Prostate gland (tissue), 2 donors: ENCODE measurements around the gene PYGO1.

Experiments
- POLR2A ChIP-seq: fragments of 450-650 bp; IDR thresholded peaks from one replicate; pipeline ENCODE4 v1.6.1; 2016; ENCODE audit warnings: antibody characterized with exemption, mild to moderate bottlenecking
- POLR2AphosphoS5 ChIP-seq: sonication (generic); formaldehyde crosslinking; IDR thresholded peaks from one replicate; pipeline ENCODE4 v1.6.1; 2017; ENCODE audit warnings: antibody characterized with exemption
- TF ChIP-seq, protein P1 (sequence below), 4 experiments: fragments of 200-600 bp in 2 of 4; fragments of 450-650 bp in 2 of 4; sonication (generic) in 2 of 4; IDR thresholded peaks; 1 replicate in 3 of 4; 2 replicates in 1 of 4; pipeline ENCODE4 v1.5.1; 2016 to 2019; ENCODE audit warnings: antibody characterized with exemption in 4 of 4, mild to moderate bottlenecking in 2 of 4, moderate library complexity in 2 of 4

DNA sequence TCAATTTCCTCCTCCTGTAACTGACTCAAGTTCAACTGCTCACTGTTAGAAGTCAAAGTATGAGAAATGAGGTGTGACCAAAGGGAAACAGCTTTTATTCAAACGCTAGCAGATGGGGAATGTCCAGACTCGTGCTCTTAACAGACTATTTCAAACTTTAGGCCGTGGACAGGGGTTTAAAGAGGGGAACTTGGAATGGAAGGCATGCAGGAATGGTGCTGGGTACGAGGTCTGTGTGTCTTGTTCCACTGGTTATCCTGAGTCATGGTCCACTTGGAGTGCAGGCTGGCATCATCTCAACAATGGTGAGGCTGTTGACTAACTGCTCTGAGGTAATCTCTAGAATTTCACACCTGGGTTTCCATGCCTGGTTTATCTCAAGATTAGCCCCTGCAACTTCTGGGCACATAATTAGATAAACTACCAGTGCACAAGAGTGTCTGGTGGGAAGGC, 57.3 kb downstream of the PYGO1 start:
- TF ChIP-seq, protein P1, sequence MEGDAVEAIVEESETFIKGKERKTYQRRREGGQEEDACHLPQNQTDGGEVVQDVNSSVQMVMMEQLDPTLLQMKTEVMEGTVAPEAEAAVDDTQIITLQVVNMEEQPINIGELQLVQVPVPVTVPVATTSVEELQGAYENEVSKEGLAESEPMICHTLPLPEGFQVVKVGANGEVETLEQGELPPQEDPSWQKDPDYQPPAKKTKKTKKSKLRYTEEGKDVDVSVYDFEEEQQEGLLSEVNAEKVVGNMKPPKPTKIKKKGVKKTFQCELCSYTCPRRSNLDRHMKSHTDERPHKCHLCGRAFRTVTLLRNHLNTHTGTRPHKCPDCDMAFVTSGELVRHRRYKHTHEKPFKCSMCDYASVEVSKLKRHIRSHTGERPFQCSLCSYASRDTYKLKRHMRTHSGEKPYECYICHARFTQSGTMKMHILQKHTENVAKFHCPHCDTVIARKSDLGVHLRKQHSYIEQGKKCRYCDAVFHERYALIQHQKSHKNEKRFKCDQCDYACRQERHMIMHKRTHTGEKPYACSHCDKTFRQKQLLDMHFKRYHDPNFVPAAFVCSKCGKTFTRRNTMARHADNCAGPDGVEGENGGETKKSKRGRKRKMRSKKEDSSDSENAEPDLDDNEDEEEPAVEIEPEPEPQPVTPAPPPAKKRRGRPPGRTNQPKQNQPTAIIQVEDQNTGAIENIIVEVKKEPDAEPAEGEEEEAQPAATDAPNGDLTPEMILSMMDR (IDR thresholded peaks at IDR 0.05) = no peak
- no peak for TF ChIP-seq POLR2A
- TF ChIP-seq POLR2AphosphoS5 = no peak
